H1 (cell line): ENCODE measurements around the gene ZDHHC16. TPM values are rescaled to one million over a fixed set of nuclear protein-coding genes. Genes with fewer than 3 reads are reported as not detected.

Source experiments
- BRCA1 ChIP-seq: IDR thresholded peaks from 2 replicates; pipeline ENCODE4 v1.6.1; 2012; ENCODE audit warnings: low read depth, low read length, improper control_type of control experiment
- HDAC2 ChIP-seq, 2 experiments: fragments of 300-600 bp in 1 of 2; sonication (generic) in 1 of 2; IDR thresholded peaks; 2 replicates each; pipeline ENCODE4 v1.6.1; 2011 to 2012; ENCODE audit warnings: low read depth in 2 of 2, low read length in 2 of 2, mild to moderate bottlenecking in 2 of 2, moderate library complexity in 2 of 2, borderline replicate concordance in 1 of 2, inconsistent platforms in 1 of 2
- JUN ChIP-seq: IDR thresholded peaks from 2 replicates; pipeline ENCODE4 v1.6.1; 2011; ENCODE audit warnings: low read depth, mild to moderate bottlenecking, improper control_type of control experiment, low read length
- SP4 ChIP-seq: IDR thresholded peaks from 2 replicates; pipeline ENCODE4 v1.6.1; 2012; ENCODE audit warnings: low read length, inconsistent platforms
- TBP ChIP-seq: IDR thresholded peaks from 2 replicates; pipeline ENCODE4 v1.6.1; 2011; ENCODE audit warnings: low read depth, low read length, improper control_type of control experiment
- ZNF274 ChIP-seq: IDR thresholded peaks from 2 replicates; pipeline ENCODE4 v1.7.0; 2012; ENCODE audit warnings: low read length, borderline replicate concordance; ENCODE audit errors: extremely low read depth
- polyA plus RNA-seq, 7 experiments: library from polyadenylated mRNA; depleted of rRNA in 3 of 7; stranded (reverse) in 5 of 7; unstranded in 2 of 7; fragments of >200 nt in 5 of 7; fragments of 200-250 nt in 2 of 7; gene quantifications; 1 replicate in 5 of 7; 2 replicates in 1 of 7; 4 replicates in 1 of 7; pipeline versions ENCODE4 v1.2.1 to v1.2.3, GENCODE V29; 2011 to 2013; ENCODE audit warnings: missing spikeins in 2 of 7, mixed read lengths in 2 of 7
- total RNA-seq: library from RNA; stranded (reverse); fragmentation: NEBNext Ultra II Directional; extraction: Animal tissue kit (Norgen Biotek cat#: 25700); gene quantifications from 2 replicates; pipeline ENCODE4 v1.2.1, GENCODE V29; 2021
- TF ChIP-seq, protein P1 (sequence below): fragments of 300-600 bp; sonication (generic); IDR thresholded peaks from 2 replicates; pipeline ENCODE4 v1.7.1; 2012; ENCODE audit warnings: low read length, moderate library complexity, mild to moderate bottlenecking, inconsistent platforms; ENCODE audit not compliant: insufficient replicate concordance

ZDHHC16 gene
- total and polyA plus RNA-seq, 2 of the 8 experiments (the other 6 are each of a cell fraction or from before 2014, with no cell fraction given) = 45.9 to 108 TPM

DNA sequence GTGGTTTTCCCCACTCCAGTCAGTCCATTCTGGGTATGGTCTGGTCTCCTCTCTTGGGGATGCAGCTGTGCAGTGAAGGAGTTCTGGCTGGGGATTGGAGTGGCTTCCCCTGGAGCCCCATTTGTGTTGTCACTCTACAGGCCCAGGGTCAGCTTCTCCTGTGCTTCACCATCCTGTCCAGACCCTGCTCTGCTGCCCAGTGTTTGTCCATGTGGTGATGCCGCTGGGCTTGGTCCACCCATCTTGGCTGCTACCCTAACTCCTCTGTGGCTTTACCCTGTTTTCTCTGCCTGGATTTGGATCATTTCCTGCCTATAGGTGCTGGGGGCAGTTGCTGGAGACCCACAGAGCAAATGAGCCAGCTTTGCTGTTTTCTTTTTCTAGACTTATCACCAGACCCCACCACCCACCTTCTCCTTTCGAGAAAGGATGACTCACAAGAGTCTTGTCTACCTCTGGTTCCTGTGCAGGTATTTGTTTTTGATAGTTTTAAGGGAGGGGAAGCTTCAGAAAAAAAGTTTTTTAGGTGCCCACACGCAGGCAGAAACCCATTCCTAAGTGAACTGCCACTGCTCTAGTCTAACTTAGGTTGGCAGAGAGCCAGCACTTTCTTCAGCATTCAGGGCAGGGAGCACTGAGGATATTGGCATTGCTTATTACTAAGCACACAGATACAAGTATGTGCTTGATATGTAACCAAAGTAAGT lies 8.5 kb downstream of the ZDHHC16 start (continued):
- TF ChIP-seq, protein P1, sequence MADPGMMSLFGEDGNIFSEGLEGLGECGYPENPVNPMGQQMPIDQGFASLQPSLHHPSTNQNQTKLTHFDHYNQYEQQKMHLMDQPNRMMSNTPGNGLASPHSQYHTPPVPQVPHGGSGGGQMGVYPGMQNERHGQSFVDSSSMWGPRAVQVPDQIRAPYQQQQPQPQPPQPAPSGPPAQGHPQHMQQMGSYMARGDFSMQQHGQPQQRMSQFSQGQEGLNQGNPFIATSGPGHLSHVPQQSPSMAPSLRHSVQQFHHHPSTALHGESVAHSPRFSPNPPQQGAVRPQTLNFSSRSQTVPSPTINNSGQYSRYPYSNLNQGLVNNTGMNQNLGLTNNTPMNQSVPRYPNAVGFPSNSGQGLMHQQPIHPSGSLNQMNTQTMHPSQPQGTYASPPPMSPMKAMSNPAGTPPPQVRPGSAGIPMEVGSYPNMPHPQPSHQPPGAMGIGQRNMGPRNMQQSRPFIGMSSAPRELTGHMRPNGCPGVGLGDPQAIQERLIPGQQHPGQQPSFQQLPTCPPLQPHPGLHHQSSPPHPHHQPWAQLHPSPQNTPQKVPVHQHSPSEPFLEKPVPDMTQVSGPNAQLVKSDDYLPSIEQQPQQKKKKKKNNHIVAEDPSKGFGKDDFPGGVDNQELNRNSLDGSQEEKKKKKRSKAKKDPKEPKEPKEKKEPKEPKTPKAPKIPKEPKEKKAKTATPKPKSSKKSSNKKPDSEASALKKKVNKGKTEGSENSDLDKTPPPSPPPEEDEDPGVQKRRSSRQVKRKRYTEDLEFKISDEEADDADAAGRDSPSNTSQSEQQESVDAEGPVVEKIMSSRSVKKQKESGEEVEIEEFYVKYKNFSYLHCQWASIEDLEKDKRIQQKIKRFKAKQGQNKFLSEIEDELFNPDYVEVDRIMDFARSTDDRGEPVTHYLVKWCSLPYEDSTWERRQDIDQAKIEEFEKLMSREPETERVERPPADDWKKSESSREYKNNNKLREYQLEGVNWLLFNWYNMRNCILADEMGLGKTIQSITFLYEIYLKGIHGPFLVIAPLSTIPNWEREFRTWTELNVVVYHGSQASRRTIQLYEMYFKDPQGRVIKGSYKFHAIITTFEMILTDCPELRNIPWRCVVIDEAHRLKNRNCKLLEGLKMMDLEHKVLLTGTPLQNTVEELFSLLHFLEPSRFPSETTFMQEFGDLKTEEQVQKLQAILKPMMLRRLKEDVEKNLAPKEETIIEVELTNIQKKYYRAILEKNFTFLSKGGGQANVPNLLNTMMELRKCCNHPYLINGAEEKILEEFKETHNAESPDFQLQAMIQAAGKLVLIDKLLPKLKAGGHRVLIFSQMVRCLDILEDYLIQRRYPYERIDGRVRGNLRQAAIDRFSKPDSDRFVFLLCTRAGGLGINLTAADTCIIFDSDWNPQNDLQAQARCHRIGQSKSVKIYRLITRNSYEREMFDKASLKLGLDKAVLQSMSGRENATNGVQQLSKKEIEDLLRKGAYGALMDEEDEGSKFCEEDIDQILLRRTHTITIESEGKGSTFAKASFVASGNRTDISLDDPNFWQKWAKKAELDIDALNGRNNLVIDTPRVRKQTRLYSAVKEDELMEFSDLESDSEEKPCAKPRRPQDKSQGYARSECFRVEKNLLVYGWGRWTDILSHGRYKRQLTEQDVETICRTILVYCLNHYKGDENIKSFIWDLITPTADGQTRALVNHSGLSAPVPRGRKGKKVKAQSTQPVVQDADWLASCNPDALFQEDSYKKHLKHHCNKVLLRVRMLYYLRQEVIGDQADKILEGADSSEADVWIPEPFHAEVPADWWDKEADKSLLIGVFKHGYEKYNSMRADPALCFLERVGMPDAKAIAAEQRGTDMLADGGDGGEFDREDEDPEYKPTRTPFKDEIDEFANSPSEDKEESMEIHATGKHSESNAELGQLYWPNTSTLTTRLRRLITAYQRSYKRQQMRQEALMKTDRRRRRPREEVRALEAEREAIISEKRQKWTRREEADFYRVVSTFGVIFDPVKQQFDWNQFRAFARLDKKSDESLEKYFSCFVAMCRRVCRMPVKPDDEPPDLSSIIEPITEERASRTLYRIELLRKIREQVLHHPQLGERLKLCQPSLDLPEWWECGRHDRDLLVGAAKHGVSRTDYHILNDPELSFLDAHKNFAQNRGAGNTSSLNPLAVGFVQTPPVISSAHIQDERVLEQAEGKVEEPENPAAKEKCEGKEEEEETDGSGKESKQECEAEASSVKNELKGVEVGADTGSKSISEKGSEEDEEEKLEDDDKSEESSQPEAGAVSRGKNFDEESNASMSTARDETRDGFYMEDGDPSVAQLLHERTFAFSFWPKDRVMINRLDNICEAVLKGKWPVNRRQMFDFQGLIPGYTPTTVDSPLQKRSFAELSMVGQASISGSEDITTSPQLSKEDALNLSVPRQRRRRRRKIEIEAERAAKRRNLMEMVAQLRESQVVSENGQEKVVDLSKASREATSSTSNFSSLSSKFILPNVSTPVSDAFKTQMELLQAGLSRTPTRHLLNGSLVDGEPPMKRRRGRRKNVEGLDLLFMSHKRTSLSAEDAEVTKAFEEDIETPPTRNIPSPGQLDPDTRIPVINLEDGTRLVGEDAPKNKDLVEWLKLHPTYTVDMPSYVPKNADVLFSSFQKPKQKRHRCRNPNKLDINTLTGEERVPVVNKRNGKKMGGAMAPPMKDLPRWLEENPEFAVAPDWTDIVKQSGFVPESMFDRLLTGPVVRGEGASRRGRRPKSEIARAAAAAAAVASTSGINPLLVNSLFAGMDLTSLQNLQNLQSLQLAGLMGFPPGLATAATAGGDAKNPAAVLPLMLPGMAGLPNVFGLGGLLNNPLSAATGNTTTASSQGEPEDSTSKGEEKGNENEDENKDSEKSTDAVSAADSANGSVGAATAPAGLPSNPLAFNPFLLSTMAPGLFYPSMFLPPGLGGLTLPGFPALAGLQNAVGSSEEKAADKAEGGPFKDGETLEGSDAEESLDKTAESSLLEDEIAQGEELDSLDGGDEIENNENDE = no peak
- TF ChIP-seq BRCA1 = no peak
- no peak for TF ChIP-seq JUN
- no peak for TF ChIP-seq HDAC2 (IDR thresholded peaks at IDR 0.05; ENCODE audit: borderline replicate concordance in 1 of 2, low read depth in 2 of 2, low read length in 2 of 2)
- TF ChIP-seq TBP = no peak
- no peak for TF ChIP-seq ZNF274
- no peak for TF ChIP-seq SP4
